ENCODE data around the gene C5orf22. TPM values are rescaled to one million over a fixed set of nuclear protein-coding genes. Genes with fewer than 3 reads are reported as not detected.

The C5orf22 gene
- polyA plus RNA-seq, 1 donor from 2014 or later: 20.3 TPM

DNA sequence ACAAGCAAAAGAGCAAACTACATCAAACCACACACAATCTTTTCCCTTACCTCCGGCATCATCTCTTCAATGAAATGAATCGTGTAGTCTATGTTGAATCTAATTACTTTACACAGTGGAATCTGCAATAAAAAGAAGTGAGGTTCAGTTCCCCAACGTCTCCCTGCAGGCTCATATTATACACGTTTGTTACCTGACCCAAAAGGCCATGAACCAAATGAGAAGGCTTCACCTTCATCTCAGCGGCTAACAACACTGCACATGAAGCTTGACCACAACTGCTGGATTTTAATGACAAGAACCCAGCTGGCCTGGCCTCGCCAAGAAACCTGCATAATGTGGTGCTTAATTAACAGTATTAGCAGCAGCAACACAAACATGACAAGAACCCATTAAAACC lies 45.7 kb upstream of the C5orf22 start:
- no peak overlapping the region for H3K9ac ChIP-seq (ENCODE audit: low read length)
- no peak overlapping the region for H3K27ac ChIP-seq (ENCODE audit: low read length)
- no peaks in the 10 kb centered on the region for H3K27me3 ChIP-seq (ENCODE audit: insufficient read depth, low read depth, low read length)
- H3K9me3 ChIP-seq (ENCODE audit: low read length): no peaks in the 10 kb centered on the region
- H3K9me2 ChIP-seq (ENCODE audit: insufficient read depth, low read length): no peaks in the 10 kb centered on the region
- H3K36me3 ChIP-seq (ENCODE audit: insufficient read depth, low read length): peaks cover 10% of the 10 kb centered on the region
- no peaks in the 10 kb centered on the region for H3F3A ChIP-seq (ENCODE audit: insufficient read depth, low read length, poor library complexity, severe bottlenecking)
- H4K20me1 ChIP-seq (ENCODE audit: insufficient read depth): no peaks in the 10 kb centered on the region
- H2AFZ ChIP-seq (ENCODE audit: low read depth, low read length): no peak overlapping the region
- H3K79me2 ChIP-seq (replicated peaks; ENCODE audit: insufficient read depth, low read length): no peaks in the 10 kb centered on the region
- no peak overlapping the region for H3K4me3 ChIP-seq (ENCODE audit: low read length)
- no peak for TF ChIP-seq SMC3 (conservative IDR thresholded peaks at IDR 0.05; ENCODE audit: poor library complexity)
- no peak for TF ChIP-seq POLR2AphosphoS5 (IDR thresholded peaks at IDR 0.05)
- TF ChIP-seq EZH2 (IDR thresholded peaks at IDR 0.05; ENCODE audit: borderline replicate concordance, insufficient read depth, low read length, poor library complexity, severe bottlenecking): no peak
- no peak for TF ChIP-seq TAF1 (IDR thresholded peaks at IDR 0.05; ENCODE audit: low read depth)
- no peak overlapping the region for H3K4me2 ChIP-seq (ENCODE audit: low read length)

DNA sequence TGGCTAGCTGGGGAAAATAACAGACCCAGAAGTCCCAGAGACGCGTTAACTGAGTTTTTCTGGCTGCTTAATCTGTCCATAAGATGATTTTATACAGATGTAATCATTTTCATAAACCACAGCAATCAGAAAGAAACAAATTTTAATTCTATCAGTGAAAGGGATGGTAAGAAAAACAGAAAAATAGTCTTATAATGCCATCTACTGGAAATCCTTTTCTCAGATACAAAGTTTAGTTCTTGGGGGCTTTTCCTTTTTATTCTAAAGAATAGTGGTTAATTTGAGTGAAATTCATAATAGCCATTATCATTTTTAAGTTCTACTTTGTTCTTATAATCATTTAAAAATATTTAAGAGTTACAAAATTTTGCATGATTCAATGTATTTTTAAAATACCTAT lies 44.6 kb upstream of the C5orf22 start:
- Histone ChIP-seq H3K9ac (ENCODE audit: low read length) (no peak overlapping the region), H3K9me2 (ENCODE audit: insufficient read depth, low read length) (no peaks in the 10 kb centered on the region), H2AFZ (ENCODE audit: low read depth, low read length) (no peak overlapping the region), H3K27me3 (ENCODE audit: insufficient read depth, low read depth, low read length) (no peaks in the 10 kb centered on the region), H3K4me2 (ENCODE audit: low read length) (no peak overlapping the region), H3K79me2 (replicated peaks; ENCODE audit: insufficient read depth, low read length) (no peaks in the 10 kb centered on the region), H3K9me3 (ENCODE audit: low read length) (no peaks in the 10 kb centered on the region), H3K27ac (ENCODE audit: low read length) (no peak overlapping the region), H3F3A (ENCODE audit: insufficient read depth, low read length, poor library complexity, severe bottlenecking) (no peaks in the 10 kb centered on the region), H3K4me3 (ENCODE audit: low read length) (no peak overlapping the region), H3K36me3 (ENCODE audit: insufficient read depth, low read length) (peaks cover 10% of the 10 kb centered on the region), H4K20me1 (ENCODE audit: insufficient read depth) (no peaks in the 10 kb centered on the region)
- TF ChIP-seq, protein P1, sequence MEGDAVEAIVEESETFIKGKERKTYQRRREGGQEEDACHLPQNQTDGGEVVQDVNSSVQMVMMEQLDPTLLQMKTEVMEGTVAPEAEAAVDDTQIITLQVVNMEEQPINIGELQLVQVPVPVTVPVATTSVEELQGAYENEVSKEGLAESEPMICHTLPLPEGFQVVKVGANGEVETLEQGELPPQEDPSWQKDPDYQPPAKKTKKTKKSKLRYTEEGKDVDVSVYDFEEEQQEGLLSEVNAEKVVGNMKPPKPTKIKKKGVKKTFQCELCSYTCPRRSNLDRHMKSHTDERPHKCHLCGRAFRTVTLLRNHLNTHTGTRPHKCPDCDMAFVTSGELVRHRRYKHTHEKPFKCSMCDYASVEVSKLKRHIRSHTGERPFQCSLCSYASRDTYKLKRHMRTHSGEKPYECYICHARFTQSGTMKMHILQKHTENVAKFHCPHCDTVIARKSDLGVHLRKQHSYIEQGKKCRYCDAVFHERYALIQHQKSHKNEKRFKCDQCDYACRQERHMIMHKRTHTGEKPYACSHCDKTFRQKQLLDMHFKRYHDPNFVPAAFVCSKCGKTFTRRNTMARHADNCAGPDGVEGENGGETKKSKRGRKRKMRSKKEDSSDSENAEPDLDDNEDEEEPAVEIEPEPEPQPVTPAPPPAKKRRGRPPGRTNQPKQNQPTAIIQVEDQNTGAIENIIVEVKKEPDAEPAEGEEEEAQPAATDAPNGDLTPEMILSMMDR (IDR thresholded peaks at IDR 0.05; ENCODE audit: poor library complexity, severe bottlenecking): no peak
- TF ChIP-seq SMC3 (conservative IDR thresholded peaks at IDR 0.05; ENCODE audit: poor library complexity) (peak; percentile 21), RAD21 (conservative IDR thresholded peaks at IDR 0.05) (peak; percentile 40), EP300 (conservative IDR thresholded peaks at IDR 0.05; ENCODE audit: poor library complexity, severe bottlenecking) (no peak), EZH2 (IDR thresholded peaks at IDR 0.05; ENCODE audit: borderline replicate concordance, insufficient read depth, low read length, poor library complexity, severe bottlenecking) (no peak), MXI1 (conservative IDR thresholded peaks at IDR 0.05; ENCODE audit: poor library complexity, severe bottlenecking) (no peak), POLR2AphosphoS5 (IDR thresholded peaks at IDR 0.05) (no peak), TAF1 (IDR thresholded peaks at IDR 0.05; ENCODE audit: low read depth) (no peak)
- TF ChIP-seq, protein P2, sequence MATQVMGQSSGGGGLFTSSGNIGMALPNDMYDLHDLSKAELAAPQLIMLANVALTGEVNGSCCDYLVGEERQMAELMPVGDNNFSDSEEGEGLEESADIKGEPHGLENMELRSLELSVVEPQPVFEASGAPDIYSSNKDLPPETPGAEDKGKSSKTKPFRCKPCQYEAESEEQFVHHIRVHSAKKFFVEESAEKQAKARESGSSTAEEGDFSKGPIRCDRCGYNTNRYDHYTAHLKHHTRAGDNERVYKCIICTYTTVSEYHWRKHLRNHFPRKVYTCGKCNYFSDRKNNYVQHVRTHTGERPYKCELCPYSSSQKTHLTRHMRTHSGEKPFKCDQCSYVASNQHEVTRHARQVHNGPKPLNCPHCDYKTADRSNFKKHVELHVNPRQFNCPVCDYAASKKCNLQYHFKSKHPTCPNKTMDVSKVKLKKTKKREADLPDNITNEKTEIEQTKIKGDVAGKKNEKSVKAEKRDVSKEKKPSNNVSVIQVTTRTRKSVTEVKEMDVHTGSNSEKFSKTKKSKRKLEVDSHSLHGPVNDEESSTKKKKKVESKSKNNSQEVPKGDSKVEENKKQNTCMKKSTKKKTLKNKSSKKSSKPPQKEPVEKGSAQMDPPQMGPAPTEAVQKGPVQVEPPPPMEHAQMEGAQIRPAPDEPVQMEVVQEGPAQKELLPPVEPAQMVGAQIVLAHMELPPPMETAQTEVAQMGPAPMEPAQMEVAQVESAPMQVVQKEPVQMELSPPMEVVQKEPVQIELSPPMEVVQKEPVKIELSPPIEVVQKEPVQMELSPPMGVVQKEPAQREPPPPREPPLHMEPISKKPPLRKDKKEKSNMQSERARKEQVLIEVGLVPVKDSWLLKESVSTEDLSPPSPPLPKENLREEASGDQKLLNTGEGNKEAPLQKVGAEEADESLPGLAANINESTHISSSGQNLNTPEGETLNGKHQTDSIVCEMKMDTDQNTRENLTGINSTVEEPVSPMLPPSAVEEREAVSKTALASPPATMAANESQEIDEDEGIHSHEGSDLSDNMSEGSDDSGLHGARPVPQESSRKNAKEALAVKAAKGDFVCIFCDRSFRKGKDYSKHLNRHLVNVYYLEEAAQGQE (IDR thresholded peaks at IDR 0.05; ENCODE audit: borderline replicate concordance): no peak

Measured in neural cell (in vitro differentiated cells).